CD4-positive, alpha-beta T cell (primary cell): Measurements from ENCODE around the gene POPDC3. TPM values are rescaled to one million over a fixed set of nuclear protein-coding genes. Genes with fewer than 3 reads are reported as not detected.

Experiments
- ATAC-seq: fragments of 200-7000 bp; cut with Tn5 transposase; one replicate; pipeline ENCODE4 v1.10.0; 2022; ENCODE audit warnings: mild to moderate bottlenecking; ENCODE audit not compliant: poor library complexity
- CTCF ChIA-PET: fragments of 350-600 bp; sonication (Branson Sonifier 250); formaldehyde crosslinking; loops from one replicate; lab custom pipeline; 2021; ENCODE audit warnings: antibody characterized with exemption, inconsistent platforms; lab: Charles Lee
- POLR2A ChIA-PET: fragments of 350-600 bp; sonication (Branson Sonifier 250); formaldehyde crosslinking; loops from one replicate; lab custom pipeline; 2021; ENCODE audit warnings: antibody characterized with exemption, inconsistent platforms; lab: Charles Lee
- DNase-seq, 14 experiments: peaks; one replicate each; pipeline ENCODE4 v3.0.0-alpha.2; 2013 to 2020; ENCODE audit warnings: mixed read lengths in 2 of 14
- H3K27ac ChIP-seq, 2 donors: one replicate each; pipeline versions ENCODE4 v1.5.1 to v1.7.0; 2013; ENCODE audit warnings: low read length in 2 of 2, low read depth in 1 of 2, mild to moderate bottlenecking in 1 of 2
- H3K27me3 ChIP-seq, 2 experiments: 1 replicate in 1 of 2; 2 replicates in 1 of 2; pipeline versions ENCODE4 v1.6.1 to v1.7.0; 2013; ENCODE audit warnings: low read length in 2 of 2, control low read depth in 1 of 2, mild to moderate bottlenecking in 1 of 2, moderate library complexity in 1 of 2; ENCODE audit not compliant: insufficient read depth in 2 of 2, control insufficient read depth in 1 of 2
- H3K36me3 ChIP-seq: one replicate; pipeline ENCODE4 v1.6.1; 2013; ENCODE audit warnings: low read length, control low read depth; ENCODE audit not compliant: insufficient read depth
- H3K4me1 ChIP-seq: one replicate; pipeline ENCODE4 v1.6.1; 2013; ENCODE audit warnings: low read length, control low read depth; ENCODE audit not compliant: insufficient read depth
- H3K4me3 ChIP-seq: one replicate; pipeline ENCODE4 v1.5.1; 2013; ENCODE audit warnings: mild to moderate bottlenecking, low read length, moderate library complexity
- H3K9me3 ChIP-seq, 2 experiments: 1 replicate in 1 of 2; 2 replicates in 1 of 2; pipeline versions ENCODE4 v1.6.1 to v1.7.0; 2013; ENCODE audit warnings: low read length in 2 of 2, mild to moderate bottlenecking in 2 of 2, control low read depth in 1 of 2, moderate library complexity in 1 of 2; ENCODE audit not compliant: control insufficient read depth in 1 of 2, insufficient read depth in 1 of 2
- H3K27ac Mint-ChIP-seq: one replicate; pipeline ENCODE4 v1.8.0; 2020; ENCODE audit warnings: mixed read lengths
- H3K27me3 Mint-ChIP-seq: one replicate; pipeline ENCODE4 v1.8.0; 2021; ENCODE audit warnings: mixed read lengths
- H3K36me3 Mint-ChIP-seq: one replicate; pipeline ENCODE4 v1.8.0; 2021; ENCODE audit warnings: low read depth, mixed read lengths
- H3K4me1 Mint-ChIP-seq: one replicate; pipeline ENCODE4 v1.8.0; 2021; ENCODE audit warnings: low read depth, mixed read lengths
- H3K4me3 Mint-ChIP-seq: one replicate; pipeline ENCODE4 v1.8.0; 2020; ENCODE audit warnings: mild to moderate bottlenecking, mixed read lengths
- H3K9me3 Mint-ChIP-seq: one replicate; pipeline ENCODE4 v1.8.0; 2020; ENCODE audit warnings: mixed read lengths
- CTCF ChIP-seq: fragments of 200-600 bp; IDR thresholded peaks from one replicate; pipeline ENCODE4 v1.8.0; 2022; ENCODE audit warnings: antibody characterized with exemption, mild to moderate bottlenecking
- intact Hi-C, 2 experiments: fragments of 100-400 bp; cut with DNase I in 1 of 2; cut with micrococcal nuclease in 1 of 2; formaldehyde crosslinking; loops; one replicate each; pipeline versions ENCODE4 v1.15.1 to v1.9.0; 2023 to 2025; cut with DNase I, micrococcal nuclease
- total RNA-seq, 174 experiments: library from RNA in 2 of 174; stranded (reverse) in 2 of 174; gene quantifications; one replicate each; pipeline ENCODE4 v1.2.3 and lab custom pipeline; 2021 to 2026

POPDC3 gene
- total RNA-seq, 2 experiments from 2014 or later = not detected

DNA sequence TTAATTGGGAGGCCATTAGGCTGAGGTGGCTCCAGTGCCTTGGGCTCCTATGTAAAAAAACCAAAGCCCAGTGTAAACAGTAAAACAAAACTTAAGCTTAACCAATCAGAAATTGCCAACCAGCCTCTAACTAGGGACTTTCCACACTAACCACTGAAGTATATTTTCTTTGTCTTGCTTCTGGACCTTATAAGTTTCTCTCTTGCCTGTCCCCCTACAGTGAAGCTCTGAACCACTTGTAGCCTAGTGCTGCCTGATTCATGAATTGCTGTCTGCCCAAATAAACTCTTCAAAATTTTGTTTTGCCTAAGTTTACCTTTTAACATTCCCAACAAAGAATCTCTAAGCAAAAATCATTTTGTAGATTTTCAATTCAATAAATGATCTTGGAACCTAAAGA, 28.2 kb downstream of the POPDC3 start:
- POLR2A ChIA-PET = no interaction called here
- intact Hi-C loops = no loop called here

GRCh38 chr6:105138141-105138540, 41.7 kb downstream of the POPDC3 start:
- peaks cover 13% of the 10 kb centered on the region for H3K4me1 ChIP-seq
- DNase-seq (no peak), ATAC-seq (no peak)
- ChIA-PET CTCF (no interaction called here), POLR2A (no interaction called here)
- Mint-ChIP-seq H3K4me1 (peaks cover 9% of the 10 kb centered on the region), H3K36me3 (no peaks in the 10 kb centered on the region), H3K27me3 (peaks cover 81% of the 10 kb centered on the region), H3K9me3 (no peaks in the 10 kb centered on the region), H3K27ac (no peak overlapping the region), H3K4me3 (peak overlapping the region; percentile 36)
- intact Hi-C loops = no loop called here
- peaks cover 0 to 8% of the 10 kb centered on the region in 2 experiments for H3K9me3 ChIP-seq
- TF ChIP-seq CTCF = no peak
- H3K27ac ChIP-seq = no peak overlapping the region
- no peak overlapping the region for H3K4me3 ChIP-seq
- peaks cover 23 to 58% of the 10 kb centered on the region in 2 experiments for H3K27me3 ChIP-seq
- no peaks in the 10 kb centered on the region for H3K36me3 ChIP-seq

More for the DNA sequence above, 28.2 kb downstream of the POPDC3 start:
- Histone ChIP-seq H3K36me3 (no peaks in the 10 kb centered on the region), H3K27me3 (peaks cover 0 to 8% of the 10 kb centered on the region in 2 experiments), H3K4me3 (no peak overlapping the region), H3K4me1 (no peaks in the 10 kb centered on the region), H3K27ac (no peak overlapping the region), H3K9me3 (no peaks in the 10 kb centered on the region)
- CTCF ChIA-PET = no interaction called here
- Mint-ChIP-seq H3K27ac (no peak overlapping the region), H3K9me3 (no peaks in the 10 kb centered on the region), H3K4me1 (no peaks in the 10 kb centered on the region), H3K36me3 (no peaks in the 10 kb centered on the region), H3K27me3 (peaks cover 8% of the 10 kb centered on the region), H3K4me3 (no peak overlapping the region)
- no peak for TF ChIP-seq CTCF
- DNase-seq (no peak), ATAC-seq (no peak)

DNA sequence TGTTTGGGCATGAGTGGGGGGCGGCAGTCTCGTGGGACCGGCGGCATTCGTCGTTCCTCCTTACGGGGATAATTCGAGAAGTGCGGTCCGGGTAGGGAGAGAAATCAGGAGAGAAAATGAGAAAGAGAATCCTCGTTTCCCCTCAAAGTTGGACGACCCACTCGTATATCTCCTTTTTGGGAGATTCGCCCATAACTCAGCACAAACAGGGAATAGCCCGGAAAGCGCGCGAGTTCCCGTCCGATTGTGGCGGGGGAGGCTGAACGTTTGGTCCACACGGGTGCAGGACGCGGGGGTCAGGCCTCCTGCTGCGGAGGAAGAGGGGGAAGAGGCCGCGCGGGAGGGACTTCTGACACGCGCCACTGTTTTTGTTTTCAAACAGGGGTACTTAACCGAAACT, 42.4 kb downstream of the POPDC3 start:
- Histone ChIP-seq H3K9me3 (peaks cover 0 to 8% of the 10 kb centered on the region in 2 experiments), H3K27me3 (peaks cover 23 to 58% of the 10 kb centered on the region in 2 experiments), H3K27ac (no peak overlapping the region), H3K4me1 (peaks cover 13% of the 10 kb centered on the region), H3K36me3 (no peaks in the 10 kb centered on the region), H3K4me3 (peak overlapping the region; percentile 37)
- Mint-ChIP-seq H3K27ac (no peak overlapping the region), H3K36me3 (no peaks in the 10 kb centered on the region), H3K4me3 (peak overlapping the region; percentile 49), H3K4me1 (peaks cover 9% of the 10 kb centered on the region), H3K27me3 (peaks cover 83% of the 10 kb centered on the region), H3K9me3 (no peaks in the 10 kb centered on the region)
- DNase-seq (no peak), ATAC-seq (no peak)
- ChIA-PET CTCF (no interaction called here), POLR2A (no interaction called here)
- intact Hi-C loops = no loop called here
- TF ChIP-seq CTCF = no peak
